ENCODE data around the gene AIRE. TPM values are rescaled to one million over a fixed set of nuclear protein-coding genes. Genes with fewer than 3 reads are reported as not detected.

The AIRE gene
- total RNA-seq, 1 experiment from 2014 or later = 0.09 TPM

DNA sequence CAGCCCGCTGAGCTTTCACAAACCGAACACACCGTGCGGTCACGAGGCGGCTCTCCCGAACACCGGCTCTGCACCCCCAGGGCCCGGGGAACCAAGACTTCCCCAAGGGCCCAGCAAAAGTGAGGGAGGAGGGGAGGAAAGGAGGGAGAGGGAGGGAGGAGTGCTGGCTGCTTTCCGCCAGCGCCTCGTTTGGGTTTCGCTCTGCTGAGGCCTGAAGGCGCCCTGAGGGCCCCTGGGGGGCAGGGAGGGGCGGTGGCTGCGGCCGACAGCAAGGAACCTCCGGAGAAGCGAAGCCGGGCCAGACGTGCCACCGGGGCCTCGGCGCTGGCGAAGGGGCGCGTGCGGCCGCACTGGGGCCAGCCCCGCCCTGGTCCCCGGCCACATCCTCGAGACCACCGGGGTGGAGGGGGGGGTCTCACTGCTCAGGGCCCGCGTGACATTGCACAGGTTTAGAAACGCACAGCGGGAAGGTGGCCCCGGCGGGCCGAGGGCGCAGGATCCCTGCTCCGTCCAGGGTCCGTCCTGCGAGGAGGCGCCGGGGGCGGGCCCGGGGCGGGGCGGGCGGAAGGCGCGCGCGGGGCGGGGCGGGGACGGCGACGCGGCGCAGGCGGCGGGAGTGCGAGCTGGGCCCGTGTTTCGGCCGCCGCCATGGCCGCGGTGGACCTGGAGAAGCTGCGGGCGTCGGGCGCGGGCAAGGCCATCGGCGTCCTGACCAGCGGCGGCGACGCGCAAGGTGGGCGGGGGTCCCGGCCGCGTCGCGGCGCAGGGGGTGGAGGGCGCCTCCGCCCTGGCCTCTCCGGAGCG, 14.0 kb downstream of the AIRE start, which contains the start of gene PFKL (continued):
- TF ChIP-seq ARID4B (CRISPR knock-in tag; IDR thresholded peaks at IDR 0.05; ENCODE audit: borderline replicate concordance) (no peak), STAT6 (CRISPR knock-in tag; conservative IDR thresholded peaks at IDR 0.05; ENCODE audit: low read depth) (no peak), CTCF (IDR thresholded peaks at IDR 0.05) (no peak), CREB1 (CRISPR knock-in tag; IDR thresholded peaks at IDR 0.05) (no peak), NFATC4 (CRISPR knock-in tag; IDR thresholded peaks at IDR 0.05) (no peak), SMAD3 (CRISPR knock-in tag; IDR thresholded peaks at IDR 0.05; ENCODE audit: borderline replicate concordance) (no peak), EMX1 (CRISPR knock-in tag; IDR thresholded peaks at IDR 0.05) (no peak), ZNF671 (CRISPR knock-in tag; IDR thresholded peaks at IDR 0.05) (no peak), GABPB1 (CRISPR knock-in tag; IDR thresholded peaks at IDR 0.05) (0 out of 2 replicates have a peak, but pooled peaks have one; percentile 24), ZNF263 (CRISPR knock-in tag; IDR thresholded peaks at IDR 0.05; ENCODE audit: low read depth) (peak; percentile 51; the same call in 1 of the 2 replicates), ZNF423 (CRISPR knock-in tag; IDR thresholded peaks at IDR 0.05) (no peak), CREM (CRISPR knock-in tag; IDR thresholded peaks at IDR 0.05) (no peak), ATF2 (CRISPR knock-in tag; IDR thresholded peaks at IDR 0.05; ENCODE audit: borderline replicate concordance, low read depth) (no peak)
- TF ChIP-seq, protein P1, sequence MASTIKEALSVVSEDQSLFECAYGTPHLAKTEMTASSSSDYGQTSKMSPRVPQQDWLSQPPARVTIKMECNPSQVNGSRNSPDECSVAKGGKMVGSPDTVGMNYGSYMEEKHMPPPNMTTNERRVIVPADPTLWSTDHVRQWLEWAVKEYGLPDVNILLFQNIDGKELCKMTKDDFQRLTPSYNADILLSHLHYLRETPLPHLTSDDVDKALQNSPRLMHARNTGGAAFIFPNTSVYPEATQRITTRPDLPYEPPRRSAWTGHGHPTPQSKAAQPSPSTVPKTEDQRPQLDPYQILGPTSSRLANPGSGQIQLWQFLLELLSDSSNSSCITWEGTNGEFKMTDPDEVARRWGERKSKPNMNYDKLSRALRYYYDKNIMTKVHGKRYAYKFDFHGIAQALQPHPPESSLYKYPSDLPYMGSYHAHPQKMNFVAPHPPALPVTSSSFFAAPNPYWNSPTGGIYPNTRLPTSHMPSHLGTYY (CRISPR knock-in tag; IDR thresholded peaks at IDR 0.05) = no peak
- TF ChIP-seq, protein P2, sequence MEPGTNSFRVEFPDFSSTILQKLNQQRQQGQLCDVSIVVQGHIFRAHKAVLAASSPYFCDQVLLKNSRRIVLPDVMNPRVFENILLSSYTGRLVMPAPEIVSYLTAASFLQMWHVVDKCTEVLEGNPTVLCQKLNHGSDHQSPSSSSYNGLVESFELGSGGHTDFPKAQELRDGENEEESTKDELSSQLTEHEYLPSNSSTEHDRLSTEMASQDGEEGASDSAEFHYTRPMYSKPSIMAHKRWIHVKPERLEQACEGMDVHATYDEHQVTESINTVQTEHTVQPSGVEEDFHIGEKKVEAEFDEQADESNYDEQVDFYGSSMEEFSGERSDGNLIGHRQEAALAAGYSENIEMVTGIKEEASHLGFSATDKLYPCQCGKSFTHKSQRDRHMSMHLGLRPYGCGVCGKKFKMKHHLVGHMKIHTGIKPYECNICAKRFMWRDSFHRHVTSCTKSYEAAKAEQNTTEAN (CRISPR knock-in tag; IDR thresholded peaks at IDR 0.05) = peak; percentile 56; the same call in 1 of the 2 replicates
- TF ChIP-seq, protein P3, sequence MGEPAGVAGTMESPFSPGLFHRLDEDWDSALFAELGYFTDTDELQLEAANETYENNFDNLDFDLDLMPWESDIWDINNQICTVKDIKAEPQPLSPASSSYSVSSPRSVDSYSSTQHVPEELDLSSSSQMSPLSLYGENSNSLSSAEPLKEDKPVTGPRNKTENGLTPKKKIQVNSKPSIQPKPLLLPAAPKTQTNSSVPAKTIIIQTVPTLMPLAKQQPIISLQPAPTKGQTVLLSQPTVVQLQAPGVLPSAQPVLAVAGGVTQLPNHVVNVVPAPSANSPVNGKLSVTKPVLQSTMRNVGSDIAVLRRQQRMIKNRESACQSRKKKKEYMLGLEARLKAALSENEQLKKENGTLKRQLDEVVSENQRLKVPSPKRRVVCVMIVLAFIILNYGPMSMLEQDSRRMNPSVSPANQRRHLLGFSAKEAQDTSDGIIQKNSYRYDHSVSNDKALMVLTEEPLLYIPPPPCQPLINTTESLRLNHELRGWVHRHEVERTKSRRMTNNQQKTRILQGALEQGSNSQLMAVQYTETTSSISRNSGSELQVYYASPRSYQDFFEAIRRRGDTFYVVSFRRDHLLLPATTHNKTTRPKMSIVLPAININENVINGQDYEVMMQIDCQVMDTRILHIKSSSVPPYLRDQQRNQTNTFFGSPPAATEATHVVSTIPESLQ (CRISPR knock-in tag; IDR thresholded peaks at IDR 0.05) = no peak
- TF ChIP-seq, protein P4, sequence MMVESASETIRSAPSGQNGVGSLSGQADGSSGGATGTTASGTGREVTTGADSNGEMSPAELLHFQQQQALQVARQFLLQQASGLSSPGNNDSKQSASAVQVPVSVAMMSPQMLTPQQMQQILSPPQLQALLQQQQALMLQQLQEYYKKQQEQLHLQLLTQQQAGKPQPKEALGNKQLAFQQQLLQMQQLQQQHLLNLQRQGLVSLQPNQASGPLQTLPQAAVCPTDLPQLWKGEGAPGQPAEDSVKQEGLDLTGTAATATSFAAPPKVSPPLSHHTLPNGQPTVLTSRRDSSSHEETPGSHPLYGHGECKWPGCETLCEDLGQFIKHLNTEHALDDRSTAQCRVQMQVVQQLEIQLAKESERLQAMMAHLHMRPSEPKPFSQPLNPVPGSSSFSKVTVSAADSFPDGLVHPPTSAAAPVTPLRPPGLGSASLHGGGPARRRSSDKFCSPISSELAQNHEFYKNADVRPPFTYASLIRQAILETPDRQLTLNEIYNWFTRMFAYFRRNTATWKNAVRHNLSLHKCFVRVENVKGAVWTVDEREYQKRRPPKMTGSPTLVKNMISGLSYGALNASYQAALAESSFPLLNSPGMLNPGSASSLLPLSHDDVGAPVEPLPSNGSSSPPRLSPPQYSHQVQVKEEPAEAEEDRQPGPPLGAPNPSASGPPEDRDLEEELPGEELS (CRISPR knock-in tag; IDR thresholded peaks at IDR 0.05) = no peak
